Ramos (cell line): ENCODE measurements around the gene GSTO2.

Experiments used
- in situ Hi-C: fragments of 300-500 bp; cut with MboI; formaldehyde crosslinking; loops from one replicate; pipeline ENCODE4 v1.14.3; 2022; ENCODE audit warnings: low sequenced_read_pairs; ENCODE audit not compliant: unreplicated experiment

The GSTO2 gene

GRCh38 chr10:104253106-104253505 is 15.9 kb upstream of the GSTO2 start:
- in situ Hi-C loops, result no loop called here

DNA sequence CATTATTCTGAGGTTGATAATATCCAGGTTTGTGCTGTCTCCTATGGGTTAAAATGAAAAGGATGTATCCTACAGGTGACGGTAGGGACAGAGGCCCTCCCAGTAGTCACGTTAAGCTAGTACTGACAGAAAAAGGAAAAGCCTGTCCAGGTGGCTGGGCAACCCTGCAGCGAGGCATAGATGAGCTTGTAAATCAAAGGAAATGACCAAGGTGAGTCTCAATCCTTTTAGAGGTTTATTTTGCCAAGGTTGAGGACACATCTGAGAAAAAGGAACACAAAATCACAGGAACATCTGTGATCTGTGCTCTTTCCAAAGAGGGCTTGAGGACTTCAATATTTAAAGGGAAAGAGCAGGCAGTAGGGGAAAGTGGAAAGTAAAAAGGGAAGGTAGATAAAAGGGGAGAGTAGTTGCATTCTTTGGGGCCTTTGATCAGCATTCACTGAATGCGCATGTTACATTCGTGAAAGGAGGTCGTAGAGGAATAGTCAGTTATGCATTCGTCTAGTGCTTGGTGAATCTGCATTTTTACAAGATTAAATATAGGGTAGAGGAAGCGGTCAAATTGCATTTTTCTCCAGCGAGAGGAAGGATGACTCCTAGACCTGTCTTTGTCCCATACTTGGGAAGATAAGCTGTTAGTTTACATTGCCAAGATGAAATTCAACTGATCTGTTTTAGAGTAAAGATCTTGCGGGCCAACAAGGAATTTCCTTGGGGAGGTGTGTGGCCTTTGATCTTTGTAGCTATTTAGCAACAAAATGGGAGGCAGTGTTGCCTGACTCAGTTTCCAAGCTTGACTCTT is 15.2 kb upstream of the GSTO2 start:
- in situ Hi-C loops, result no loop called here

DNA sequence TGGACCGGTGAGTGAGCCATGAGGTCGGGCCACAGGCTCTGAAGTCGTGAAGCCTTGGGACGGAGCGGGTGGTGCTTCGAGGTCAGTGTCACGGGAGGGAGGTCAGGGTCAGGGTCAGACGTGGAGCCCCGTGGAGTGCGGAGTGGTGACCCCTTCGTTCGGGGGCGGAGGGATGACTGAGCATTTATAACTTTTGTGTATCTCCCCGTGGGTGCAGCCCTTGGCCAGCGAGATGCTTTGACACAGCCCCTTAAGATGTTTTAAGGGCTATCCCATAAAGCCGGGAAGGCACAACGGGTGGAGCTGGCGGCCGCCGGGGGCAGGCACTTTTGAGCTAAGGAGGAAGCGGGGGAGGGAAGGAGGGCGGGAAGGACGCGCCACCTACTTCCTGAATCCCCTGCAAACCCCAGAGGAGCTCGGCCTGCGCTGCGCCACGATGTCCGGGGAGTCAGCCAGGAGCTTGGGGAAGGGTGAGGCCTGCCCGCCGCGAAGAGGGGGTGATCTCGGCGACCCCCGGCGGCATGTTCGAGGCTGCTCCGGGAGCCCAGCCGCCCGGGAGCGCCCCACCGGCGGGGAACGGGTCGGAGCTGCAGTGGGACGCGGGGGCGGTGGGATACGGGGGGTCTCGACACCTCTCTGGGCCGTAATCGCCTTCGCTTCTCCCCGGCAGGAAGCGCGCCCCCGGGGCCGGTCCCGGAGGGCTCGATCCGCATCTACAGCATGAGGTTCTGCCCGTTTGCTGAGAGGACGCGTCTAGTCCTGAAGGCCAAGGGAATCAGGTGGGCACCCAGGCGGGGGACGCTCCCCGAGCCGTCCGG is 14.3 kb upstream of the GSTO2 start, which contains the start of gene GSTO1:
Gene GSTO1 (plus strand): TSS at position 400 of the 818 bp plus-strand sequence. CDS start 37 bp downstream, at position 437.
- in situ Hi-C loops, result no loop called here

DNA sequence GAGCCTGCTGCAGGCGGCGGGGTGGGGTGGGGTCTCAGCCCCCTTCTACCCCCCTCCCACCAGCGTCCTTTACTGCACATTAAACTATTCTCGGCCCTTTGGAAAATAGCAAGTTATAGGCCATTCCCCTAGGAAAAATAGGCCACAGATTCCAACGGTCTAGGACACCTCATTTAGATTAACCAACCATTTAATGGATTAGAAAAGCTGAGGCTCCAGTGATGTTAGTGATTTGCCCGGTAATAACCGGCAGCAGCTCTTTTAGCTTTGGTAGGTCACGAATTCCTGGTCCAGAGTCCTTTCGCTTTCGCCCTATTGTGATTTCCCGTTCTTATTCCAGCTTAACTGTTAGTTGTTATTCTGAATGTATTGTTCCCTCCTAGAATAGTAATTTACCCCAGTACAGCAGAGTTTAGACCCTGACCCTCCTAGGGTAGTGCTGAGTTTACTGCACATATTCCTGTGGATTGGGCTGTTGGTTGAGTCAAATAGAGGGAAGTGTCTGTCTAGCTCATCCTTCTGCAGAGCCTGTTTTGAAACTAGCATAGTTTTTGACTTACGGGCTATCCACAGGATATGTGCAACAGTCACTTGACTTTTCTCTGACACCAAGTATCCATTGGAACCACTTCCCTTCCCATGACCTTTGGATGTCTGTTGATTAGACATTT is 13.5 kb upstream of the GSTO2 start:
- in situ Hi-C loops, result no loop called here

- in situ Hi-C loops, result no loop called here
These were observed 12.5 kb upstream of the GSTO2 start for GRCh38 chr10:104256335-104256961.

DNA sequence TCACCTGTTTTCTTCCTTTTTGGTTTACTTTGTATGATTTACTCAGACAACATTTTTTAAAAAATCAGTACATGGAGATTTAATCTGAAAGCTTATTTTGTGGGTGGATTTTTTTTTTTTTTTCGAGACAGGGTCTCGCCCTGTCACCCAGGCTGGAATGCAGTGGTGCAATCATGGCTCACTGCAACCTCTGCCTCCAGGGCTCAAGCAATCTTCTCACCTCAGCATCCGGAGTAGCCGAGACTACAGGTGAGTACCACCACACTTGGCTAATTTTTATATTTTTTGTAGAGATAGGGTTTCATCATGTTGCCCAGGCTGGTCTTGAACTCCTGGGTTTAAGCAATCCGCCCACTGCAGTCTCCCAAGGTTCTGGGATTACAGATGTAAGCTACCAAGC is 11.7 kb upstream of the GSTO2 start:
- in situ Hi-C loops, result no loop called here

DNA sequence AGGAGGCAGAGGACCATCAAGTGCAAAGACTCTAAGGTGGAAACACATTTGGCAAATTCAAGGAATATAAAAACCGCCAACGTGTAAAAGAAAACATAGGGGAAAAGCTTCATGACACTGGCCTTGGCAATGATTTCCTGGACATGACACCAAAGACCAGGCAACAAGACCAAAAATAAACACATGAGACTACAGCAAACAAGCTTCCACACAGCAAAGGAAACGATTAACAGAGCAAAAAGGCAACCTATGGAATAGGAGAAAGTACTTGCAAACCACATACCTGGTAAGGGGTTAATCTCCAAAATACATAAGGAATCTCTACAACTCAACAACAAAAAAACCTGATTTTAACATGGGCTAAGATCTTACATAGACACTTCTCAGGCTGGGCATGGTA is 10.8 kb upstream of the GSTO2 start:
- in situ Hi-C loops, result no loop called here

DNA sequence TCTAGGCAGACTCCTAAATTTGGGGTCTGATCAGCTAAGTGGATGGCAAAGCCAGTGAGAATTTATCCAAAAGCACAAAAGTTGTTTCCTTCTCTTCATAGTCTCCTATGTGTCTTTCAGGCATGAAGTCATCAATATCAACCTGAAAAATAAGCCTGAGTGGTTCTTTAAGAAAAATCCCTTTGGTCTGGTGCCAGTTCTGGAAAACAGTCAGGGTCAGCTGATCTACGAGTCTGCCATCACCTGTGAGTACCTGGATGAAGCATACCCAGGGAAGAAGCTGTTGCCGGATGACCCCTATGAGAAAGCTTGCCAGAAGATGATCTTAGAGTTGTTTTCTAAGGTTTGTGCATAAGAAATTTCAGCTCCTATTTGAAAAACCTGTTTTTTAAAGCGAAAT is 9.5 kb upstream of the GSTO2 start:
- in situ Hi-C loops, result no loop called here

DNA sequence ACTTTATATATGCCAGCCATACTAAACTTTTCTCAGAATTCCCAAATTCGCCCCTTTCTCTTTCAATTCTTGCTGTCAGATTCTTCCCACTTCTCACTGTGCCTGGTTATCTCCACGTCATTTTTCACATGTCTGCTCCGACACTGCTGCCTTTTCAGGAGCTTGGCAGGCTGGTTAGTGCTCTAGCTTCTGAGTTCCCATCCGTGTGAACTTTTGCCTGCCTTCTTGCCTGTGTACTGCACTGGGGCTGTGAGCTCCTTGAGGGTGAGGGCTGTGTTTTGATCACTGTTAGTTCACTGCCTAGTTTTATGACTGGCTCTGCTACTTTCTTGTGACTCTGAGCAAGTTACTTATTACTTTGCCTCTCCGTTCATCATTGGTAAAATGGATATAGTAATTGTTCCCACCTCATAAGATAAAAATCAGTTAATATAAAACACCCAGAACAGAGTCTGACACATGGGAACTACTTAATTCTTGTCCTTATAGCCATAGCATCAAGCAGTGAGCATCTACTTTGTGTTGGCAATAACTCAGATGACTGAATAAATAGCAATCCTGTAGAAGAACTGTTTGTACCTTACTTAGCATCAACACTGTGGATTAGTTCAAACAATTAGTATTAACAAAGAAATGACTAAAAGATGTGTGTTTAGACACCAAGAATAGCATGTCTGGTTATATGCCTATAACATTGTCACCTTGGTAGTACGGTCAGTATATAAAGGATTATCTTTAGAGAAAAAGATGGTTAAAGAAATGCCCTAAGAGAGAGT is 8.8 kb upstream of the GSTO2 start:
- in situ Hi-C loops, result no loop called here

GRCh38 chr10:104260775-104261115 is 8.2 kb upstream of the GSTO2 start:
- in situ Hi-C loops, result no loop called here

DNA sequence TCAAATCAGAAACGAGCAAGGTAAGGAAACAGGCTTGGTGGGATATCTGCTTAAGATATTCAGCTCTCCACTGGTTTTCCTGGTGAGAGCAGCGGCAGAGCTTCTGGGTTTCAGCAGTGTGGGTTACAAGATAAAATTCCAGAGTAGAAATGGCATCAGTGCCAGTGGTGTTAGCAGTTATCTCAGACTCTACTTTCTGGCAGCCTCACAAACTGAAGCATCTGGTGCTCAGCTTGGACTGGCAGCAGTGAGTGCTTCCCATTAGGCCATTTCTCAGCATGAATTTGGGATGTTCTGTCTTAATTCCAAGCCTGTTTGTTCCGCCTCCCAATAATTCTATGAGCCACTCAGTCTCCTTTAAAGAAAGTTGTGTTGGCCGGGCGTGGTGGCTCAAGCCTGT is 6.9 kb upstream of the GSTO2 start:
- in situ Hi-C loops, result no loop called here

GRCh38 chr10:104264783-104265182 is 4.2 kb upstream of the GSTO2 start:
- in situ Hi-C loops, result no loop called here

DNA sequence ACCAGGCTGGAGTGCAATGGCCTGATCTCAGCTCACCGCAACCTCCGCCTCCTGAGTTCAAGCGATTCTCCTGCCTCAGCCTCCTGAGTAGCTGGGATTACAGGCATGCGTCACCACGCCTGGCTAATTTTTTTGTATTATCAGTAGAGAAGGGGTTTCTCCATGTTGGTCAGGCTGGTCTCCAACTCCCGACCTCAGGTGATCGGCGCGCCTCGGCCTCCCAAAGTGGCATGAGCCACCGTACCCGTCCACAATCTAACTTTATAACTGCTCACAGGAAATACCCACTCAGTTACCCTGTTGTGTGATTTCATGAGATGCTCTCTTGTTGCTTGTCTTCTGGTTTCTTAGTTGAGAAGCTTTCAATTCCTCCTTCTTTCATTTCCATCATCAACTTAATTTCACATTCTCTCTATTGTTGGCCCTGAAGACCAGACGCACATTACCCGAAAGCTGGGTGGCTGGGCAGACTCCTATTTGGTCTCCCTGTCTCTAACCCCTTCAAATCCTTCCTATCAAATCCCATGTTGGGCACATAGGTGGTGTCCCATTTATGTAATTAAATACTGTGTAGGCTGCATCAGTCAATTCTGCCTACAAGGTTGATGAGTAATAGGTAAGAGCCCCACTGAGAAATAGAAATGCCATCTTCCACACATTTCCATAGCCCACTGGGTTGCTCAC is 1.1 kb upstream of the GSTO2 start:
- in situ Hi-C loops, result no loop called here

GRCh38 chr10:104268405-104268712 is 625 bp upstream of the GSTO2 start:
- in situ Hi-C loops, result no loop called here

GRCh38 chr10:104273286-104273685 is 4.3 kb downstream of the GSTO2 start:
- in situ Hi-C loops, result no loop called here

GRCh38 chr10:104273899-104274575 is 5.1 kb downstream of the GSTO2 start:
- in situ Hi-C loops, result no loop called here

DNA sequence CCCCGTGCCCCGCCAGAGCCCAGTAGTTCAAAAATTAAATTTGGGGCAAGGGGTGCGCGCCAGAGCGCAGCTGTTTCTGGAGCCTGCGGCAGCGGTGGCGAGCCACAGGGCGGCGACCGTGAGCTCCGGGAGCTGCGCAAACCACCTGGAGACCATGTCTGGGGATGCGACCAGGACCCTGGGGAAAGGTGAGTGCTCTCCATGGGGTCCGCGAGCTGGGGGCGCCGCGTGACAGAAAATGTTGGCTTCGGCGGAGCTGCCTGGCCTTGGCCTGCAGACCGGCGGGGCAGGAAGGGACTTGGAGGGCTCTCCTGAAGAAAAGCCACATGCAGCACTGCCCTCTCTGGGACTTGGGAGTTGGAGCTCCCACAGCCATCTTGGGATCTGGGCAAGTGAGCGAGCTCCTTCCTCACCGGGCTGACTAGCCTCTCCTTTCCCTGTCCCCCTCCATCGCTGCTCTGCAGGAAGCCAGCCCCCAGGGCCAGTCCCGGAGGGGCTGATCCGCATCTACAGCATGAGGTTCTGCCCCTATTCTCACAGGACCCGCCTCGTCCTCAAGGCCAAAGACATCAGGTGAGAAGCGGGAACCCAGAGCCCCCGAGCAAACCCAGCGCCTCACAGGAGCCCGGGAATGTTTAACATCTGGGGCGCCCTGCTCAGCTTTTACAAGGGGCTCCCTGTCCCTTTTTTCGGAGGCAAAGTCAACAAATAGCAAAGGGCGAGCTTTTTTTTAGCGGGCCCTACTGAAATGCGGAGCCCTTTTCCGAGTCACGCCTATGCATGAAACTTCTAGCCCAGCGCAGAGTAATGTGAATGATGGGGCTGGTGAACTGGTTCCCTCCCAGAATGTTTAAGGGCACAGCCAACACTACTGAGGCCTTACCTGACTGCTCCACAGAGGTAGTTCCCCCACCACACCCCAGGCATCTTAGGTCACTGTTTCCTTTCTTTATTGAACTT is 6.1 kb downstream of the GSTO2 start:
- in situ Hi-C loops, result no loop called here

GRCh38 chr10:104276192-104276591 is 7.2 kb downstream of the GSTO2 start:
- in situ Hi-C loops, result no loop called here
